Middle frontal gyrus (tissue), 1 donor: Measurements from ENCODE around the gene HGFAC.

Experiments used
- DNase-seq: peaks from one replicate; pipeline ENCODE4 v3.0.0-alpha.2; 2015; ENCODE audit warnings: low spot score; ENCODE audit errors: extremely low spot score

The HGFAC gene

DNA sequence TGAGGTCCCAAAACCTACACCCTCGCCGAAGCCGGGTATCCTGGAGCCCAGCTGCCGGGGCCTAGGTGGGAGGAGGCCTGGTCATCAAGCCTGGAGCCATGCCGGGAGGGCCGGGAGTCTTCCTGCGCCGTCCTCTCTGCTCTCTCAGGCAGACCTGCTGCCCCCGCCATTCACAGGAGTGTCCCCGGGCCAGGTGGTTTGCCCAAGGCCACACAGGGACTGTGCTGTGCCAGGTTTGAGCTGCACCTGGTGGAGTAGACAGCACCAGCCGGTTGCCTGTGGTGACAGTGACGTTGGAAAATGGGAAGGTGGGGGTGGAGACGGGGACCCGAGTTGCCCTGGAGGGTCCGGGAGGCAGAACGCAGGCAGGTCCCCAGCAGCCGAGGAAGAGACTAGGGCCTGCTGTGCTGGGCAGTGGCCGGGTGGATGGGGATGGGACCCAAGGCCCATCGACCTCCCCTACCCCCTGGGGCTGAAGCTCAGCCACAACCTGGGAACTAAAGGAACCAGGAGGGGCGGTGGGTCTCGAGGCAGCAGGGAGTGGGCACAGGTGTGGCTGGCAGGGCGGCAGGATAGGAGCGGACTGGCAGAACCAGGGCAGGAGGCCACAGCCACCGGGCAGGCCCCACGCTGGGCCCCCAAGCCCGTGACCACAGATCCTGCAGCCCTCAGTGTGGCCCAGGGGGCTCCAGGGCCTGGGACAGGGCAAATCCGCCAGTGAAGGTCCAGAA, 30.8 kb downstream of the HGFAC start:
- no peak for DNase-seq

DNA sequence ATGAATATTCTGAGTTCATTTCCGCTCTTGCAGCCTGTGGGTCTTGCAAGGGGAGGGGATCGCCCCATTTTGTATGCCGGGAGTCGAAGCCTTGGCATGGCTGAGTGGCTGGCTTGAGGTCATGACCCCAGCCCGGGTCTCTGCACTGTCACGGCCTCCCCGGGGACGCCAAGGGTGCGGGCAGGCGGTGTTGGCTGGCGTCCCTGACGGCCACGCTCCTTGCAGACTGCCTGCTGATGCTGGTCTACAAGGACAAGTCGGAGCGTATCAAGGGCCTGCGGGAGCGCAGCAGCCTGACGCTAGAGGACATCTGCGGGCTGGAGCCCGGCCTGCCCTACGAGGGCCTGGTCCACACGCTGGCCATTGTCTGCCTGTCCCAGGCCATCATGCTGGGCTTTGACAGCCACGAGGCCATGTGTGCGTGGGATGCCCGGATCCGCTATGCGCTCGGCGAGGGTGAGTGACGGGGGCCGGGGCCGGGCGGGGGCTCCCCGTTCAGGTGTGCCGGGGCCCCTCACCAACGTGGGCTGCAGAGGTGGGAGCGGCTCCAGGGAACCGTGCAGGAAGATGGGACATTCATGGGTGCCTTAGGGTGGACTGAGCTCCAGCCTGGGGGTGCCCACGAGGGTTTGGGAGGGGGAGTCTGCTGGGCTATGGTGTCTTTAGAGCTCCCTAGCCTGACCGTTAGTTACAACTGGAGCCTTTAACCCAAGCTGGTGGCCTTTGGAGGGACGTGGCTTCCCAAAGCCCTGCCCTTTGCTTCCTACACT, 31.6 kb downstream of the HGFAC start:
- DNase-seq = no peak

DNA sequence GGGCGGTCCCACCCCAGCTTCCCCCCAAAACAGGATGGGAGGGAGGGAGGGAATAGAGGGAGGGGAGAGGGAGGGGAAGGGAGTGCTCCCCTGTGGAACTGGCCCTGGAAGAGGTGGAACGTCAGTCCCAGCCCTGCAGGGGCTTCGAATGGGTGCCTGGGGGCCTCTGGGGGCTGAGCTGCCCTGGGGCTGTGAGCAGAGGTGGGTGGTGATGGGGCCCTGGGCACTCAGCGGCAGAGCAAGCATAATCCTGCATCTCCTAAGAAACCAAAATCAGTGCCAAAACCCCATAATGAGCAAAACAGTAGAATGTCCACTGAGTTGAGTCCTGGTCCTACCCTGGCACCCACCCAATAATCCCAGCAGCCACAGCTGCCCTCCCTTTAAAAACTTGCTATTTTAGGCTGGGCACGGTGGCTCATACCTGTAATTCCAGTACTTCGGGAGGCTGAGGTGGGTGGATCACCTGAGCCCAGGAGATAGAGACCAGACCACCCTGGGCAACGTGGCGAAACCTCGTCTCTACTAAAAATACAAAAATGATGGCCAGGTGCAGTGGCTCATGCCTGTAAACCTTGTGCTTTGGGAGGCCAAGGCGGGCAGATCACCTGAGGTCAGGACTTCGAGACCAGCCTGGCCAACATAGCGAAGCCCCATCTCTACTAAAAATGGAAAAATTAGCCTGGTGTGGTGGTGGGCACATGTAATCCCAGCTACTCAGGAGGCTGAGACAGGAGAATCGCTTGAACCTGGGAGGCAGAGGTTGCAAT, 32.4 kb downstream of the HGFAC start:
- DNase-seq = no peak

DNA sequence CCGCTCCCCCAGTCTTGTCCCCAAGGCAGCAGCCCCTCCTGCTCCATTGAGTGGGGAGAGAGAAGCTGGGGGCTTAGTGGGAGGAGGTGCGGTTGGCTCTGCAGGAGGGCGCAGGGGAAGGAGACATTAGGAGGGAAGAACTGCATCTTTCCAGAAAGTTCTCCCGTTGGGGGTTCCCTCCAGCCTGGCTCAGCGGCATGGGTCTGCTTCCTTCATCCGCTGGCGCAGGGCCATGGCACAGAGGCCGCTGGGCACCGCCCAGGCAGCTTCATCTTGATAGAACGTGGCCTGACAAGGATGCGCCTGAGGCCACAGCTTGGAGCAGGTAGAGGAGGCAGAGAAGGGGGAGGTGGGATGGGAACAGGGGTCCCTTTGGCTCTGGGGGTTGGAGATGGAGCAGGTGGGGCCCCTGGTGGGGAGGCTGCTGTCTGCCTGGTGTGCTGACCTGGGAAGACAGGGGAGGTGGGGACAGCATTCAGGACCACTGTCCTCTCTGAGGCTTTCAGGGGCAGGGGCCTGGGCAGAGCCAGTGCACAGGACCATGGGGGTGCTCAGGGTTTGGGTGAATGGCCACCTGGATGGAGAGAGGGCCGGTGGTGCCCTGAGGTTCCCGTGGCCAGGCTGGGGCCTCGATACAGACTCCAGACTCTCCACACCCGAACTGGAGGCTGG, 33.4 kb downstream of the HGFAC start:
- no peak for DNase-seq

DNA sequence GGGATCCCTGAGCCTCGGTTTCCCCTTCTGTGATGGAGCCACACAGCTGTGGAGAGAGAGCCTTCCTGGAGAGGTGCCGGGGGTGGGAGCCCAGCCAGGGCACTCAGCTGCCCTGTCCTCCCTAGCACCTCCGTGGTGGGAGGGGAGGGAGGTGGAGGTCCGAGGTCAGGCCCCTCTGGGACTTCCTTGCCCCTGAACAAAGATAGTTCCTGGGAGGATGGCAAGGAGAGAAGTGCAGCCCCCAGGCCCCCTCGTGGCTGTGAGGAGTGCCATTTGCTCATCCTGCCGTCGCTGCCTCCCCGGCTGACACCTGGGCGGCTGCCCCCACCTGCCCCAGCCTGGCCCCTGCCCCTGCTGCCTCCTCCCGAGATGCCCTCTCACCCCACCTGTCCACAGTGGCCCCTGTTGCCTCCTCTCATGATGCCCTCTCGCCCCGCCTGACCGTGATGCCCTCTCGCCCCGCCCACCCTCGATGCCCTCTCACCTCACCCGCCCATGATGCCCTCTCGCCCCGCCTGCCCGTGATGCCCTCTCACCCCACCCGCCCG, 34.0 kb downstream of the HGFAC start:
- DNase-seq = no peak

DNA sequence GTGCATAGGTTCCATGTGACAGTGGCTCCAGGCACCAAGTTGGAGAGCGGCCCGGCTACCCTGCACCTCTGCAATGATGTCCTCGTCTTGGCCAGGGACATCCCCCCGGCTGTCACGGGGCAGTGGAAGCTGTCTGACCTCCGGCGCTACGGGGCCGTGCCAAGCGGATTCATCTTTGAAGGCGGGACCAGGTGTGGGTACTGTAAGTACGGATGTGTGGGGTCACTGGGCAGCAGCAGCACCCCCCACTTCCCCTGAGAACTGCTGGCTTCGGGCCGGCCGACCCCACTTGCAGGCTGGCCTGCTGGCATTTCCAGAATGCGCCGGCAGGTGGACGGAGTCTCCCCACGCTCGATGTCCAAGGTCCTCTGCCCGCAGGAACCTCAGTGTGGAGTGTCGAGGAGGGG, 34.6 kb downstream of the HGFAC start:
- no peak for DNase-seq

DNA sequence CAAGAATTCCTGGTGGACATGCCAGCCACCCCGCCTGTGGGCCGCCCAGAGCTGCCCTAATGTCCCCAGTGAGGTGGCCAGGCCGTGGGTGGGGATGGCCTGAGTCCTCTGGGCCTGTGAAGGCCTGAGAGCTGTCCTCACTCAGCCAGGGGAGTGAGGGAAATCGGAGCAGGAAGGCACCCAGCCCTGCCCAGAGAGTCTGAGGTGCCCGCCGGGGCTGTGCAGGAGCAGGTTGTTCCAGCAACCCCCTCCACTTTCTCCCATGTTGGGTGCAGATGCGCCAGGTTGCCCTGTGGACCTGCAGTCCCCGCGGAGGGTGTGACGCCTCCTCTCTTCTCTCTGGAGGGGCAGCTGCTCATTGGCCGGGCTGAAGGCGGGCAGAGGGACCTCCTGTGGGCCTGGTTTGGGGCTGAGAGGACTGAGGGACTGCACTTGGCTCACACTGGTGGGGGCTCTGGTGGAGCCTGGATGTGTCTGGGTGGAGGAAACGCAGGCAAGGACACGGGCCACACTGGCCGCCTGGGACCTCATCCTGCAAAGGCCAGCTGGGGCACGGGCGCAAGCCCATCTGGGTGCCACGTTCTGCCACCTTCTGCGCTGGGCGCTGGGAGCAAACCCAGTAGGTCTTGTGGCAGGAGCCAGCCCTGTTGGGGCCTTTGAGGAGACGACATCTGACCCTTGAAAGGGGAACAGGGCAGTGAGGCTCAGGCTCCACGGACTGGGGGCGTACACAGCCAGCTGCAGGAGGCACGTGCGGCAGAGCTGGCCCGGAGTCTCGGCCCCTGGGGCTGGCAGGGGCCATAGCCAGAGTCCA, 35.4 kb downstream of the HGFAC start:
- DNase-seq = no peak

DNA sequence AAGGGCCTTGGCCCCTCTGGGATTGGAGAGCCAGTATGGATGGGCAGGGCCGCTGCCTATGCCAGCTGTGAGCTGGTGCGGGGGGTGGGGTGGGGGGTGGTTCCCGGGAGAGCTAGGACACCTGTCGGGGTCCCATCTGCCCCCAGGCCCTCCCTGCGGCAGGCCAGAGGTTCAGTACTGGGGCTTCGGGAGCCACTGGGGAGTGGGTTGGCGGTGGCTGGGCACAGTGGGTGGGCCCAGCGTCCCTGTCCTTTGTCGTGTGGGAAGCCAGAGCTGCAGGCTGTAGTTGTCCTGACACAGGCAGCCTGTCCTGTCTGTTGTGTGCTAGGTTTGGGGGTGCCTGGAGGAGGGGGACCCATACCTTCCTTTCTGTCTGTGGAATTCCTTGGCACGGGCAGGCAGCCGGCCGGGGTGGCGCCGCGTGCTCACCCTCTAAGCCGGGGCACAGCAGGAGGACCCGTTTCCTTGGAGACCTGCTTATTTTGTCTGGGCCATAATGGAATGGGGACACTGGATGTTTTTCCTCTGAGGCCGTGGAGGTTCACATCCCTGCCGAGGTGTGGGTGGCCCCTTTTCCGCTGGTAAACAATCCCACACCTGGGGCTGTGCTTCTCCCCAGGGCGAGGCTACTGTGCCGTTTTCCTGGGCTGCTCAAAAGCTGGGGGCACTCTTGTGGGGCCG, 36.1 kb downstream of the HGFAC start:
- no peak for DNase-seq

DNA sequence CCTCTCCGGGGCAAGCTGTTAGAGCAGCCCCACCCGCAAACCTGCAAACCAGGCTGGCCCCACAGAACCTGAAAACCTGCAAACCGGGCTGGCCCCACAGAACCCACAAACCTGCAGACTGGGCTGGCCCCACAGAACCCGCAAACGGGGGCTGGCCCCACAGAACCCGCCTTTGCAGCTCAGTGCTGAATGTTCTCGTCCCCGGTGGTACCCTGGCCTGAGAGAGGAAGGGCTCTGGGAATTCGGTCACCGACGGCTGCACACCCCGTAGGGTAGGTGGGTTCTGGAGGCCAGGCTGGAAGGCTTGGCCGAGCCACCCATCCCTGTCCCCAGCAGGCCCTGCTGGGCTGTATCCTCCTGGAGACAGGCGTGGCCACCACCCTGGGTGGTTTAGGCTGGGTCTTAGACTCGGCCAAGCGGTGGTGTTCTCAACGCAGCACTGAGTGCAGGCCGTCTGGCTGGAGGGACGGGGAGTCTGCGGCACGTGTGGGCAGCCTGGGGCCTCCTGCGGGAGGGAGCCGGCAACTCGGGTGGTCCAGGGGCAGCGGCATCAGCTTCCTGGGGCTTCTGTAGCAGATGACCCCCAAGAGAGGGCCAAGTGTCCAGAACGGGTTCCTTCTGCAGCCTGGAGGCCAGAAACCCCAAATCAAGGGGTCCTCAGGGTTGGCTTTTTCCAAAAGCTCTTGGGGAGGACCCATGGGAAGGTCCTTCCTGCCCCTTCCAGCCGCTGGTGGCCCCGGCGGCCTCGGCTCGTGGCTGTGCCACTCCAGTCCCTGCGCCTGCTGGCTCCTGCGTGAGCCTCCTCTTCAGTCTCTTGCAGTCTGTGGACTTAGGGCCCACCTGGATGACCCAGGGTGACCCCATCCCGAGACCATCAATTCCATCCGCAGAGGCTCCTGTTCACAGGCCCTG, 36.9 kb downstream of the HGFAC start:
- DNase-seq = no peak

DNA sequence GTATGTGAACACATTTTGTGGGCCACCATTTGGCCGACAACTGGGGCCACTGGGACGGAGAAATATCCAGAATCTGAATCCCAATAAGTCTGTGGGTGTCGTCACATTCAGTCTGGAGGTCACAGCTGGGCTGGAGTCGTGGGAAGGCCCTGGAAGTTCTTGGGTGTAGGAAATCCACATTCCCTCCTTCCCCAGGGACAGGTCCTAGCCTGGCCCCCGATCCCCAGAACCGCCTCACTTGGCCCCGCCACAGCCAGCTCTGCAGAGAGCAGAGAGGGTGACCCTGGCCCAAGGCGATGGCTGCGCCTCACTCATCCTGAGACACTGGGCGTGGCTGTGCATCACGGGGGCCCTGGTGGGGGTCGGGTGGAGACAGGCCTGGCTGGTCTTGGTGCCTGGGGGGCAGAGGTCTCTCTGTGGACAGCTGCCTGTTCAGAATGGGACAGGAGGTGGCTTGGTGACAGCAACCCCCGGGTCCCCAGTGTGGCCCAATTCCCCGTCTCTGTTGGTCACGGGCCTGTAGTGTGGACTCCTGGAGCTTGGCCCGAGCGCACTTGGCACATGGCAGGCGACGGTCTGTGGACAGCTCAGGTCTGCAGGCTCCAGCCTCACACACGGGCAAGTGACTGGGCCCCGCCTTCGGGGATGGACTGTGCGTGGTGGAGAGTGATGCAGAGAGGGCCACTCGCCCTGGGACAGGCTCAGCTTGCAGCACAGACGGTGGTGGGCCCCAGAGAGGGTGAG, 37.8 kb downstream of the HGFAC start:
- DNase-seq = no peak

DNA sequence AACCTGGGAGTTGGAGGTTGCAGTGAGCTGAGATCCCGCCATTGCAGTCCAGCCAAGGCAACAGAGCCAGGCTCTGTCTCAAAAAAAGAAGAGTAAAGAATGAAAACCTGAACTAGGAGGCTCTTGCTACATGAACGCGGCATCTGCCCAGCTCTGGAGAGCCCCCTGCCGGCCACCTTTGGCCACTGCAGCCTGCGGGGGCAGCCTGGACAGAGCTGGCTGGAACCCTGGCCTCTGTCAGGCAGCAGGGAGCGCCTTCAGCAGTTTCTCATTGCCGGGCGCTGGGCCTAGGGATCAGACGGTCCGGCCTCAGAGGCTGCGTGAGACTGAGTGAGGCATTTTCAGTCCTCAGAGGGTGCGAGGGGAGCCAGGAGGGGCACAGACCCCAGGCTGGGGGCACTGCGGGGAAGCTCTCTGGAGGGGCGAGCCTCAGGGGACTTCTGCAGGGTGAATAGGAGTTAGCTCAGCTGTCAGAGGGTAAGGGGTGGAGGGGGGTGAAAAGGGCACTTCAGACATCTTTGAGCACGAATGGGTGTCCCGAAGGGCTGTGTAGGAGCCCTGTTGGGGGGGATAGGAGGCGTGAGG, 38.9 kb downstream of the HGFAC start:
- peak; percentile 43 for DNase-seq

DNA sequence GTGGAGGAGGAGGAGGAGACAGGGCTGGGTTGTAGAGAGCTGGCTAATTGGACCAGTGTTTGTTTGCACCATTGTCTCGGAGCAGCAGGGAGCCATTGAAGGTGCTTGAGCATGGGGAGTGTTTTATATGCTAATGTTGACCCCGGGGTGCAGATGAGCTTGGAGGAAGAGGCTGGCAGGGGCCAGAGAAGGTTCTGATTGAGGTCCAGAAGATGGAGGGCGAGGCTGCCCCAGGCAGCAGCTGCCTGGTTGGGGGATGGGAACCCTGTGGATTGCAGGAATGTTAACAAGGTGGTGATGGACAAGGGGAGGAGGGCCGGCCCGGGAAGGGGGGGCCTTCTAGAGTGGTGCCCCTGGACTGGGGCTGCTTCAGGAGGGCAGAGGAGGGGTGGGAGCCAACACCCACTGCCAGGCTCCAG, 39.4 kb downstream of the HGFAC start:
- DNase-seq = no peak

DNA sequence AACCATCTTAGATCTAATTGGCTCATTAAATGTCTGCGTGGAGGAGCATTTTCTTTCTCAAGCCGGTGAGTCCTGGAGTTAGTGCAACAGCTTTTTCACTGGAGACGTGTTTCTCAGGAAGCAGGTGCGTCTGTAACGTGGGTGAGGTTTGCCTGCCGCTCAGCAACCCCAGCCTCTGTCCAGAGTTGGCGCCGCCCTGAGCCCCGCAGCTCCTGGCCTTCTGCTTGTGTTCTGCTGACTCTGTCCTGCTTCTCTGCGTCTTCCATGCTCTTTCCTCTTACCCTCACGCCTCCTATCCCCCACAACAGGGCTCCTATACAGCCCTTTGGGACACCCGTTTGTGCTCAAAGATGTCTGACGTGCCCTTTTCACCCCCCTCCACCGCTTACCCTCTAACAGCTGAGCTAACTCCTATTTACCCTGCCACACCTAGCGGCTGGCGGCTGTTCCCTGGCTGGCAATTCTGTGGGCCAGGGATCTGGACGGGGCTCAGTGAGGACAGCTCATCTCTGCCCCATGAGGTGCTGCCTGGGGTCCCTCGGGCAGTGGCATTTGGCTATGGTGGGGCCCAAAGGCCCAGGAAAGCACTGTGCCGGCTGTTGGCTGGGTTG, 40.1 kb downstream of the HGFAC start:
- no peak for DNase-seq

DNA sequence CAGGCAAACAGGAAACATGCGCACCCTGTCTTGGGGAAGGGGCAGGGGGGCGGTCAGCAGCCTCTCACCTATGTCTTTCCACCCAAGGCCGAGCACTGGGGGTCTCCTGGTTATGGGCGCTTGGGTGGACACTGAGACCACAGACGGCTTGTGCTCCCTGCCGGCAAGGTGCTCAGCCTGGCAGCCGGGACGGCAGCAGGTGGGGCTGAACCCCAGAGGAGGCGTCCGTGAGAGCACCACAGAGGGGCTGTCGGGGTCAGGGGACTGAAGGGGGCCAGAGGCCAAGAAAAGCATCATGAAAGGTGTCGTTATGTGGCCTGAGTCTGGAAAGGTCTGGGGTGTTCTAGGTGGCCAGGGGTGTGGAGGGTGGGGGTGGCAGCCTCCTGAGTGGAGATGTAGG, 40.9 kb downstream of the HGFAC start:
- DNase-seq = no peak

DNA sequence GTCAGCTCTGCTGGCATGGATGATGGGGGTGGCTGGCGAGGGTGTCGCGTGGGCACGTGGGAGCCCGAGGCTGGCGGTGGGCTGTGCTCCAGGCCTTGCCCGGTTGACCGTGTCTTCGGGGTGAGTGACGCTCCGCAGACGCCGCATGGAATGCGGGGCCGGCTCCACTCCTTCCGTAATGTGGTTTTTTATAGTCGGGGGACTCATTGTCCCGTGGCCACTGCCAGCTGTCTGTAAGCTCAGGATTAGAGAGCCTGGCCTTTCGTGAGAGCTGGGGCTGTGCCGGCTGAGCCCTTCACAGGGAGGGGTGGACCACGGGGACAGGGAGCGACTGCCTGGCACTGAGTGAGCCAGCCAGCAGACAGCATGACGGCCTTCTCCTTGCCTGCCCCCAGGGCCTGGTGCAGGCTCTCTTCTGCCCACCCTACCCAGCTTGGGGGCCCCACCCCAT, 41.7 kb downstream of the HGFAC start:
- DNase-seq = no peak

DNA sequence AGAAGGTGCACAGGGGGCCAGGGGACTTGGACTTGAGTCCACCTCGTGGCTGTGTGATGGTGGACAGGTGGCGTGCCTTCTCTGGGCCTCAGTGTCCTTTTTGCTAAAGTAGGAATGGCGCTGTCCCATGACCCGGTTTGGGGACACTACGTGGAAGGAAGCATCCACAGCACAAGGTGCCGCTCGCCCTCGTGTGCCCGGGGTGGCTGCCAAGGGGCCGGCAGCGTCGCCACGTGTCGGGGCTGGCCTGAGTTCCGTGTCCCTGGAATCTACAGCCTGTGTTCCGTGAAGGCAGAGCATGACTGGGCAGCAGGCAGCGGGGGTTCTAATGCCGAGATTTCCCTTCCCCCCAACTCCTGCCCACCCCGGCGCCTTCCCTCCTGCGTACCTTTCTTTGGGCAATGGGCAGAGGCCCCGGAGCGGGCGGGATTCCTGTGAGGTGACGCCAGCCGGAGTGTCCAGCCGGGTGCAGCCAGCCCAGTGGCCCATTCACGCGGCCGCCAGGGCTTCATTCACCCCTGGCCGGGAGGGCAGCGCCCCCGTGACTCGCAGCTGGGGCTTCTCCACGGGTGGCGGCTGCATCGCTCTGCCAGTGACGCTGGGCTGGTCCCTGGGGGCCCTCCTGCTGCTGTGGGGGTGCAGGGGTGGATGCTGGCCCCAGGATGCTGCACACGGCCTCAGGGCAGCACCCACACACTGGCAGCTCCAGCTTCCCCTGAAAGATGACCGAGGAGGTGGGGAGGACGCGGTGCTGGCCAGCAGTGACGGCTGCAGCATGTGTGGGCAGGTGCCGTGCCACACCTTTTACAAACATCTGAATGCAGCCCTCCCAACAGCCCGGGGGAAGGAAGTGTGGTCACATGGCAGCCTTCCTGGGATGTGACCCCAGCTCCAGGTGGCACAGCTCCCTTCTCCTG, 42.5 kb downstream of the HGFAC start:
- DNase-seq = no peak
